Immature natural killer cell (primary cell): ENCODE results near the gene HOXD10. TPM values are rescaled to one million over a fixed set of nuclear protein-coding genes. Genes with fewer than 3 reads are reported as not detected.
A peak's percentile ranks its signal among the peaks of the same experiment; 100 is the strongest.

Source experiments
- DNase-seq, 3 donors: peaks; one replicate each; pipeline ENCODE4 v3.0.0; 2022; ENCODE audit warnings: mixed read lengths in 1 of 3
- H3K27ac Mint-ChIP-seq, 6 donors: one replicate each; pipeline ENCODE4 v1.8.0; 2020; ENCODE audit warnings: mixed read lengths in 6 of 6, mild to moderate bottlenecking in 5 of 6, inconsistent platforms in 4 of 6, moderate library complexity in 3 of 6
- H3K27me3 Mint-ChIP-seq, 3 donors: one replicate each; pipeline ENCODE4 v1.8.0; 2020 to 2021; ENCODE audit warnings: low read depth in 3 of 3, mild to moderate bottlenecking in 3 of 3, mixed read lengths in 3 of 3, moderate library complexity in 3 of 3, inconsistent platforms in 1 of 3
- H3K36me3 Mint-ChIP-seq, 3 donors: one replicate each; pipeline ENCODE4 v1.8.0; 2020; ENCODE audit warnings: mixed read lengths in 3 of 3, inconsistent platforms in 2 of 3, mild to moderate bottlenecking in 2 of 3
- H3K4me1 Mint-ChIP-seq, 2 donors: one replicate each; pipeline ENCODE4 v1.8.0; 2020; ENCODE audit warnings: inconsistent platforms in 2 of 2, mild to moderate bottlenecking in 2 of 2, mixed read lengths in 2 of 2, moderate library complexity in 1 of 2
- H3K4me3 Mint-ChIP-seq, 5 donors: one replicate each; pipeline ENCODE4 v1.8.0; 2020; ENCODE audit warnings: mild to moderate bottlenecking in 5 of 5, mixed read lengths in 5 of 5, inconsistent platforms in 3 of 5, moderate library complexity in 3 of 5
- H3K9me3 Mint-ChIP-seq, 6 donors: one replicate each; pipeline ENCODE4 v1.8.0; 2020; ENCODE audit warnings: mild to moderate bottlenecking in 6 of 6, mixed read lengths in 6 of 6, inconsistent platforms in 4 of 6, moderate library complexity in 3 of 6
- polyA plus RNA-seq, 3 donors: library from polyadenylated mRNA; unstranded; fragments of 300-500 nt; fragmentation: Illumina TruSeq; gene quantifications; one replicate each; pipeline ENCODE4 v1.2.3, GENCODE V29; 2021

The HOXD10 gene
- polyA plus RNA-seq, 3 donors from 2014 or later = not detected

GRCh38 chr2:176101842-176102241 is 14.7 kb upstream of the HOXD10 start:
- Mint-ChIP-seq H3K9me3 (peaks cover 0 to 8% (median 0%) of the 10 kb centered on the region in 6 donors), H3K27ac (no peak overlapping the region)
- DNase-seq = no peak

GRCh38 chr2:176102309-176102866 is 14.2 kb upstream of the HOXD10 start:
- Mint-ChIP-seq H3K36me3 (peaks cover 0 to 6% (median 0%) of the 10 kb centered on the region in 3 donors), H3K9me3 (peaks cover 0 to 8% (median 0%) of the 10 kb centered on the region in 6 donors), H3K4me3 (no peak overlapping the region), H3K27ac (no peak overlapping the region), H3K4me1 (peaks cover 14 to 16% of the 10 kb centered on the region in 2 donors), H3K27me3 (peaks cover 63 to 69% (median 65%) of the 10 kb centered on the region in 3 donors)
- DNase-seq = no peak

More at GRCh38 chr2:176101842-176102241, 14.7 kb upstream of the HOXD10 start:
- peaks cover 0 to 6% (median 0%) of the 10 kb centered on the region in 3 donors for H3K36me3 Mint-ChIP-seq
- peaks cover 17 to 22% of the 10 kb centered on the region in 2 donors for H3K4me1 Mint-ChIP-seq
- H3K27me3 Mint-ChIP-seq = peaks cover 61 to 71% (median 65%) of the 10 kb centered on the region in 3 donors
- no peak overlapping the region for H3K4me3 Mint-ChIP-seq

- Mint-ChIP-seq H3K9me3 (peaks cover 0 to 8% (median 0%) of the 10 kb centered on the region in 6 donors), H3K36me3 (peaks cover 0 to 6% (median 0%) of the 10 kb centered on the region in 3 donors), H3K4me1 (peaks cover 8 to 10% of the 10 kb centered on the region in 2 donors), H3K27me3 (peaks cover 58 to 62% (median 58%) of the 10 kb centered on the region in 3 donors), H3K4me3 (no peak overlapping the region), H3K27ac (no peak overlapping the region)
- DNase-seq = no peak
These were observed 13.4 kb upstream of the HOXD10 start for GRCh38 chr2:176103194-176103593.

GRCh38 chr2:176103742-176104315 is 12.7 kb upstream of the HOXD10 start:
- DNase-seq = no peak
- peaks cover 0 to 8% (median 0%) of the 10 kb centered on the region in 6 donors for H3K9me3 Mint-ChIP-seq
- no peak overlapping the region for H3K27ac Mint-ChIP-seq
- H3K4me1 Mint-ChIP-seq = peaks cover 11% of the 10 kb centered on the region in 2 donors
- H3K27me3 Mint-ChIP-seq = peaks cover 56 to 65% (median 61%) of the 10 kb centered on the region in 3 donors
- H3K4me3 Mint-ChIP-seq = no peak overlapping the region
- peaks cover 0 to 6% (median 0%) of the 10 kb centered on the region in 3 donors for H3K36me3 Mint-ChIP-seq

GRCh38 chr2:176104316-176105077 is 12.1 kb upstream of the HOXD10 start:
- no peak for DNase-seq
- peaks cover 55 to 65% (median 62%) of the 10 kb centered on the region in 3 donors for H3K27me3 Mint-ChIP-seq
- peaks cover 0 to 9% (median 0%) of the 10 kb centered on the region in 3 donors for H3K36me3 Mint-ChIP-seq
- no peak overlapping the region for H3K4me3 Mint-ChIP-seq
- peaks cover 13 to 17% of the 10 kb centered on the region in 2 donors for H3K4me1 Mint-ChIP-seq
- no peak overlapping the region for H3K27ac Mint-ChIP-seq
- peaks cover 0 to 10% (median 0%) of the 10 kb centered on the region in 6 donors for H3K9me3 Mint-ChIP-seq

GRCh38 chr2:176105078-176105729 is 11.4 kb upstream of the HOXD10 start:
- Mint-ChIP-seq H3K36me3 (peaks cover 0 to 10% (median 0%) of the 10 kb centered on the region in 3 donors), H3K27me3 (peaks cover 60 to 69% (median 69%) of the 10 kb centered on the region in 3 donors), H3K4me3 (no peak overlapping the region), H3K9me3 (peaks cover 0 to 17% (median 0%) of the 10 kb centered on the region in 6 donors), H3K27ac (no peak overlapping the region), H3K4me1 (peaks cover 13 to 19% of the 10 kb centered on the region in 2 donors)
- no peak for DNase-seq

GRCh38 chr2:176105730-176106580 is 10.6 kb upstream of the HOXD10 start:
- Mint-ChIP-seq H3K9me3 (peaks cover 0 to 17% (median under 1%) of the 10 kb centered on the region in 6 donors), H3K4me1 (peaks cover 13 to 19% of the 10 kb centered on the region in 2 donors), H3K36me3 (peaks cover 0 to 10% (median 0%) of the 10 kb centered on the region in 3 donors), H3K4me3 (peak overlapping the region in 4 of 5 donors; percentile 12 to 85 (median 32)), H3K27ac (peak overlapping the region in 2 of 6 donors; percentile 31 to 39), H3K27me3 (peaks cover 62 to 70% (median 68%) of the 10 kb centered on the region in 3 donors)
- DNase-seq = no peak

- no peak for DNase-seq
- Mint-ChIP-seq H3K27me3 (peaks cover 62 to 73% (median 71%) of the 10 kb centered on the region in 3 donors), H3K4me1 (peaks cover 13 to 19% of the 10 kb centered on the region in 2 donors), H3K9me3 (peaks cover 0 to 17% (median under 1%) of the 10 kb centered on the region in 6 donors), H3K4me3 (peak within 1 kb of the TSS in 4 of 5 donors; percentile 21 to 85 (median 32)), H3K27ac (peak within 1 kb of the TSS in 2 of 6 donors; percentile 31 to 39), H3K36me3 (peaks cover 0 to 10% (median 0%) of the 10 kb centered on the region in 3 donors)
These were observed 9.7 kb upstream of the HOXD10 start, which contains the start of gene HOXD11 for GRCh38 chr2:176106581-176107539. Gene HOXD11 (plus strand): TSS chr2:176107280. CDS start chr2:176107356, 76 bp downstream.

- peaks cover 0 to 17% (median under 1%) of the 10 kb centered on the region in 6 donors for H3K9me3 Mint-ChIP-seq
- H3K27ac Mint-ChIP-seq = no peak overlapping the region
- H3K4me1 Mint-ChIP-seq = peaks cover 13 to 19% of the 10 kb centered on the region in 2 donors
- peaks cover 57 to 82% (median 71%) of the 10 kb centered on the region in 3 donors for H3K27me3 Mint-ChIP-seq
- H3K4me3 Mint-ChIP-seq = no peak overlapping the region
- H3K36me3 Mint-ChIP-seq = peaks cover 0 to 10% (median 0%) of the 10 kb centered on the region in 3 donors
- no peak for DNase-seq
These were observed 8.8 kb upstream of the HOXD10 start for GRCh38 chr2:176107731-176108181.

- no peak for DNase-seq
- Mint-ChIP-seq H3K36me3 (peaks cover 0 to 10% (median 0%) of the 10 kb centered on the region in 3 donors), H3K27me3 (peaks cover 56 to 84% (median 76%) of the 10 kb centered on the region in 3 donors), H3K4me1 (peaks cover 13 to 19% of the 10 kb centered on the region in 2 donors), H3K27ac (peak overlapping the region in 1 of 6 donors; percentile 47), H3K4me3 (peak overlapping the region in 2 of 5 donors; percentile 34 to 50), H3K9me3 (peaks cover 0 to 17% (median under 1%) of the 10 kb centered on the region in 6 donors)
These were observed 7.2 kb upstream of the HOXD10 start for GRCh38 chr2:176109192-176109901.

GRCh38 chr2:176109946-176110345 is 6.6 kb upstream of the HOXD10 start:
- Mint-ChIP-seq H3K4me3 (no peak overlapping the region), H3K27me3 (peaks cover 52 to 81% (median 81%) of the 10 kb centered on the region in 3 donors), H3K4me1 (peaks cover 13 to 19% of the 10 kb centered on the region in 2 donors), H3K9me3 (peaks cover 0 to 17% (median under 1%) of the 10 kb centered on the region in 6 donors), H3K36me3 (peaks cover 0 to 10% (median 0%) of the 10 kb centered on the region in 3 donors), H3K27ac (peak overlapping the region in 1 of 6 donors; percentile 47)
- no peak for DNase-seq
